ENCODE data around the gene CYP4A22.
A peak's percentile ranks its signal among the peaks of the same experiment; 100 is the strongest.
"Not testable (repeated sequence)": the region's sequence is repeated elsewhere in the genome, so short reads cannot be mapped to it uniquely, and the experiment has no call there.

Gene CYP4A22

GRCh38 chr1:47137198-47137597 is at the start of gene CYP4A22:
CYP4A22 (plus strand) TSS chr1:47137441; CDS start chr1:47137486, 45 bp downstream.
- Histone ChIP-seq H3K36me3 (ENCODE audit: control insufficient read depth, insufficient read depth, low read length) (no peaks in the 10 kb centered on the region), H3K4me3 (replicated peaks; ENCODE audit: low read depth, low read length) (no peak within 1 kb of the TSS), H3K27me3 (replicated peaks; ENCODE audit: control insufficient read depth, insufficient read depth, low read length) (no peaks in the 10 kb centered on the region)
- TF ChIP-seq, protein P1, sequence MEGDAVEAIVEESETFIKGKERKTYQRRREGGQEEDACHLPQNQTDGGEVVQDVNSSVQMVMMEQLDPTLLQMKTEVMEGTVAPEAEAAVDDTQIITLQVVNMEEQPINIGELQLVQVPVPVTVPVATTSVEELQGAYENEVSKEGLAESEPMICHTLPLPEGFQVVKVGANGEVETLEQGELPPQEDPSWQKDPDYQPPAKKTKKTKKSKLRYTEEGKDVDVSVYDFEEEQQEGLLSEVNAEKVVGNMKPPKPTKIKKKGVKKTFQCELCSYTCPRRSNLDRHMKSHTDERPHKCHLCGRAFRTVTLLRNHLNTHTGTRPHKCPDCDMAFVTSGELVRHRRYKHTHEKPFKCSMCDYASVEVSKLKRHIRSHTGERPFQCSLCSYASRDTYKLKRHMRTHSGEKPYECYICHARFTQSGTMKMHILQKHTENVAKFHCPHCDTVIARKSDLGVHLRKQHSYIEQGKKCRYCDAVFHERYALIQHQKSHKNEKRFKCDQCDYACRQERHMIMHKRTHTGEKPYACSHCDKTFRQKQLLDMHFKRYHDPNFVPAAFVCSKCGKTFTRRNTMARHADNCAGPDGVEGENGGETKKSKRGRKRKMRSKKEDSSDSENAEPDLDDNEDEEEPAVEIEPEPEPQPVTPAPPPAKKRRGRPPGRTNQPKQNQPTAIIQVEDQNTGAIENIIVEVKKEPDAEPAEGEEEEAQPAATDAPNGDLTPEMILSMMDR (IDR thresholded peaks at IDR 0.05; ENCODE audit: insufficient read depth, low read length, poor library complexity, severe bottlenecking) = no peak
- no peak for DNase-seq (ENCODE audit: extremely low read depth, insufficient read length)

DNA sequence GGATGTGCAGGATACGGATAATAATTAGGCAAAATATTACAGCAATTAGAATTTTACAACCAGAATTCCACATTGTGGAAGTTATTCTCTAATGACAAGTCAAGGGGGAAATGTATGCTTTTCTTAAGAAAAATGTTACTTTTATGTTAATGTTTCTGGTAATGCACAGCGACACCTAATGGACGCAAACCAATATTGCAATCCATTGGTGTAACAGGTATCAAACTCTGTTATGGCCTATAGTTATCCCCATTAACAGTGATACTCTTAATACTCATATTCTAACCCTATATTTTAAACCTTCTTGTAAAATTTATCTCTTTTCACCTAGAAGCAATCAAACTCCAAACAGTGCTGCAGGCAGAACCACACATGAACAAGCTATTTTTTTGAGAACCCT is 47.9 kb upstream of the CYP4A22 start:
- not testable (repeated sequence) for DNase-seq (ENCODE audit: extremely low read depth, insufficient read length); H3K27me3 ChIP-seq (replicated peaks; ENCODE audit: control insufficient read depth, insufficient read depth, low read length); H3K36me3 ChIP-seq (ENCODE audit: control insufficient read depth, insufficient read depth, low read length); H3K4me3 ChIP-seq (replicated peaks; ENCODE audit: low read depth, low read length)

- not testable (repeated sequence) for DNase-seq (ENCODE audit: extremely low read depth, insufficient read length); H3K4me3 ChIP-seq (replicated peaks; ENCODE audit: low read depth, low read length); H3K36me3 ChIP-seq (ENCODE audit: control insufficient read depth, insufficient read depth, low read length); H3K27me3 ChIP-seq (replicated peaks; ENCODE audit: control insufficient read depth, insufficient read depth, low read length)
- TF ChIP-seq, protein P1 (IDR thresholded peaks at IDR 0.05; ENCODE audit: insufficient read depth, low read length, poor library complexity, severe bottlenecking) = peak; percentile 24
Measured at GRCh38 chr1:47091476-47091875, 45.8 kb upstream of the CYP4A22 start.

GRCh38 chr1:47104816-47105215 is 32.4 kb upstream of the CYP4A22 start:
- TF ChIP-seq, protein P1 (IDR thresholded peaks at IDR 0.05; ENCODE audit: insufficient read depth, low read length, poor library complexity, severe bottlenecking) = no peak
- DNase-seq (ENCODE audit: extremely low read depth, insufficient read length) = no peak

DNA sequence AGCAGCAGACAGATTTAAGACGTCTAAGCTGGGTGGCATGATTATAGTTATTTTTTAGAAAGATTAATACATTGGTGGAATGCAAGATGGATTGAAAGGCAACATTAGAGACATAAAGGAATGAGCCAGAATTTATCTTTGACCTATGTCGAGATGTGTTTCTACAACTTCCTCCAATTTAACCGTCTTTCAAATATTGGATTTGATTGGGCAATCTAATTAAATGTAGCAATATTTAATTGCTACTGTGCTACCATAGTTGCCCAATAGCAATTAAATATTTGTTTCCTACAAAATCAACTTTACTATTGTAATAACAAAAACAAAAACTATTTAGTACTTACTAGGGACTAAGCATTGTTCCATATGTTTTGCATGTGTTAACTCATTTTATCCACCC is 30.4 kb upstream of the CYP4A22 start:
- TF ChIP-seq, protein P1 (IDR thresholded peaks at IDR 0.05; ENCODE audit: insufficient read depth, low read length, poor library complexity, severe bottlenecking) = no peak
- H3K27me3 ChIP-seq (replicated peaks; ENCODE audit: control insufficient read depth, insufficient read depth, low read length) = no peaks in the 10 kb centered on the region

More at GRCh38 chr1:47104816-47105215, 32.4 kb upstream of the CYP4A22 start:
- Histone ChIP-seq H3K27me3 (replicated peaks; ENCODE audit: control insufficient read depth, insufficient read depth, low read length) (no peaks in the 10 kb centered on the region), H3K36me3 (ENCODE audit: control insufficient read depth, insufficient read depth, low read length) (no peaks in the 10 kb centered on the region), H3K4me3 (replicated peaks; ENCODE audit: low read depth, low read length) (no peak overlapping the region)

GRCh38 chr1:47107851-47108574 is 29.2 kb upstream of the CYP4A22 start:
- not testable (repeated sequence) for H3K36me3 ChIP-seq (ENCODE audit: control insufficient read depth, insufficient read depth, low read length); H3K4me3 ChIP-seq (replicated peaks; ENCODE audit: low read depth, low read length); DNase-seq (ENCODE audit: extremely low read depth, insufficient read length); H3K27me3 ChIP-seq (replicated peaks; ENCODE audit: control insufficient read depth, insufficient read depth, low read length)

More for the DNA sequence above, 30.4 kb upstream of the CYP4A22 start:
- Histone ChIP-seq H3K4me3 (replicated peaks; ENCODE audit: low read depth, low read length) (no peak overlapping the region), H3K36me3 (ENCODE audit: control insufficient read depth, insufficient read depth, low read length) (no peaks in the 10 kb centered on the region)
- DNase-seq (ENCODE audit: extremely low read depth, insufficient read length) = no peak

DNA sequence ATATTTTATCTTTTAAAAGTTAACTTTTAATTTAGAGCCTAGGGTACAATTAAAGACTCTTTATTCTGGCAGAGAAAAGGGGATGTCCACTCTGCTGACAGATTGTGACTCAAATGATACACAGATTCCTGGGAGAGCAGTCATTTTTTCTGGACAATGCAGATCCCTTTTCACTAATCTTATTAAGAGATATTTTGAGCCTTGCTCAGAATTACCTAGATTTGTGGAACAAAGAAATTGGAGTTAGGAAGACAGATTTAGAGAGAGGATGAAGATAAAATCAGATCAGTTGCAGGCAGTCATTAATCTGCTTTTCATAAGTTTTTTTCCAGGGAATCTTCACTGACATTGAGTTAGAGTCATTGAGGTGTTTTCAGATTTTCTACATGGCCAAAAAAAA is 27.8 kb upstream of the CYP4A22 start:
- DNase-seq (ENCODE audit: extremely low read depth, insufficient read length); H3K4me3 ChIP-seq (replicated peaks; ENCODE audit: low read depth, low read length); H3K36me3 ChIP-seq (ENCODE audit: control insufficient read depth, insufficient read depth, low read length); H3K27me3 ChIP-seq (replicated peaks; ENCODE audit: control insufficient read depth, insufficient read depth, low read length): not testable (repeated sequence)

All from GM06990 (cell line).